Activated CD4-positive, alpha-beta T cell treated with anti-CD3 and anti-CD28 coated beads, Interleukin-2, Interleukin-6, amounts not matched to agents 100 ng/mL and 50 ng/mL, durations not matched to agents 16 hours and 8 hours (primary cell): ENCODE results near the gene COX7B.

Experiments
- DNase-seq: peaks from one replicate; pipeline ENCODE4 v3.0.0-alpha.2; 2020

The COX7B gene

GRCh38 chrX:77945910-77946545, 46.8 kb downstream of the COX7B start:
- DNase-seq, result no peak

DNA sequence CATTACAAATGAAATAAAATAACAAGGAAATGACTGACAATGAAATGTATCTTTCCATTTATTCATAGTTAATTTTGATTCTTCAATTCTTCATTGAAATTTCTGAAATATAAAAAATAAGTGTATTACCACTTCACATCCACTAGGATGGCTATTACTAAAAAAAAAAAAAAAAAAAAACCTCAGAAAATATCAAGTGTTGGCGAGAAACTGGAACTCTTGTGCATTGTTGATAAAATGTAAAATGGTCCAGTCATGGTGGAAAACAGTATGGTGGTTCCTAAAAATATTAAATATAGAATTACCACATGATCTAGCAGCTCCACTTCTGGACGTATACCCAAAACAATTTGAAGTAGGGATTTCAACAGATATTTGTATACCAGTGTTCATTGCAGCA, 47.3 kb downstream of the COX7B start:
- no peak for DNase-seq

- DNase-seq, result no peak
Observed at GRCh38 chrX:77949840-77950239, 50.6 kb downstream of the COX7B start.

DNA sequence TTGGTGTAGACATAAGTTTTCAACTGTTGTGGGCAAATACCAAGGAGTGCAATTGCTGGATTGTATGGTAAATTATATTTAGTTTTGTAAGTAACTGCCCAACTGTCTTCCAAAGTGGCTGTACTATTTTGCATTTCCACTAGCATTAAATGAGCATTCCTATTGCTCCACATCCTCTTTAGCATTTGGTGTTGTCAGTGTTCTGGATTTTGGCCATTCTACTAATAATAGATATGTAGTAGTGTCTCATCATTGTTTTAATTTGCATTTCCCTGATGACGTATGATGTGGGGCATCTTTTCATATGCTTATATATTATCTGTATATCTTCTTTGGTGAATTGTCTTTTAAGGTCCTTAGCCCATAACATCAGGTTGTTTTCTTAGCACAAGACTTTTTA, 52.9 kb downstream of the COX7B start:
- no peak for DNase-seq

- no peak for DNase-seq
Observed at GRCh38 chrX:77953302-77953701, 54.0 kb downstream of the COX7B start.

DNA sequence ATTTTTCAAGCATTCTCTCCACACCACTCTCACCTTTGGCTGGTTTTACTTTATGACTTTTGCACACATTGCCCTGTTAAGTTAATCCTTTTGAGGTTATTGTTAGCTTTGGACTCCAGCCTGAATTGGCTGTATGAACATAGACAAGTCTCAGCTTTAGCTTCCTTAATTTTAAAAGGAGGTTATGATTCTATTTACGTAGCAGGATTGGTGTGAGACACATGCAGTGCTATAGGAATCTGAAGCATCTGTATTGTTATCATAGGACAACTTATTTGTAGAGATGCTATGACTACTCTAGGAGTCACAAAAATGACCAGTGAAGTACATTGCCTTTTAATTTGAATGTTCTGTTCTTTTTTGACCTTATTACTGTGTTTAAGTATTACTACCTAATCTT, 54.4 kb downstream of the COX7B start:
- no peak for DNase-seq
